ENCODE results near the gene CFAP46.
A peak's percentile ranks its signal among the peaks of the same experiment; 100 is the strongest.
"Not testable (repeated sequence)": the region's sequence is repeated elsewhere in the genome, so short reads cannot be mapped to it uniquely, and the experiment has no call there.

Gene CFAP46

GRCh38 chr10:132840698-132841614, 101.4 kb downstream of the CFAP46 start:
- no peak for DNase-seq

GRCh38 chr10:132839061-132839460, 103.3 kb downstream of the CFAP46 start:
- DNase-seq, result no peak

GRCh38 chr10:132838346-132838970, 103.9 kb downstream of the CFAP46 start:
- DNase-seq, result no peak

- DNase-seq, result no peak
Measured at GRCh38 chr10:132837905-132838304, 104.5 kb downstream of the CFAP46 start.

- peak; percentile 38 for DNase-seq
Measured at GRCh38 chr10:132836832-132837540, 105.4 kb downstream of the CFAP46 start.

GRCh38 chr10:132836248-132836831, 106.0 kb downstream of the CFAP46 start:
- DNase-seq, result no peak

GRCh38 chr10:132835848-132836233, 106.5 kb downstream of the CFAP46 start:
- no peak for DNase-seq

GRCh38 chr10:132834891-132835847, 107.2 kb downstream of the CFAP46 start:
- no peak for DNase-seq

GRCh38 chr10:132834311-132834761, 108.0 kb downstream of the CFAP46 start:
- DNase-seq, result no peak

- DNase-seq, result no peak
Measured at GRCh38 chr10:132833421-132834111, 108.8 kb downstream of the CFAP46 start.

GRCh38 chr10:132832186-132832969, 110.0 kb downstream of the CFAP46 start:
- DNase-seq, result no peak

- DNase-seq, result no peak
Measured at GRCh38 chr10:132829403-132829802, 113.0 kb downstream of the CFAP46 start.

GRCh38 chr10:132828681-132829080, 113.7 kb downstream of the CFAP46 start:
- DNase-seq, result no peak

- no peak for DNase-seq
Measured at GRCh38 chr10:132827861-132828539, 114.4 kb downstream of the CFAP46 start.

GRCh38 chr10:132827423-132827789, 115.0 kb downstream of the CFAP46 start:
- DNase-seq, result no peak

GRCh38 chr10:132826524-132827422, 115.6 kb downstream of the CFAP46 start:
- no peak for DNase-seq

GRCh38 chr10:132825783-132826523, 116.4 kb downstream of the CFAP46 start:
- DNase-seq, result not testable (repeated sequence)

- no peak for DNase-seq
Measured at GRCh38 chr10:132820056-132820455, 122.3 kb downstream of the CFAP46 start.

Data from stimulated activated CD4-positive, alpha-beta T cell treated with anti-CD3 and anti-CD28 coated beads, Interleukin-4, amount 100 ng/mL, for 24 hours (primary cell).